SHP77 (cell line): ENCODE data around the gene AGMAT.
"Not testable (repeated sequence)": the region's sequence is repeated elsewhere in the genome, so short reads cannot be mapped to it uniquely, and the experiment has no call there.

Experiments used
- DNase-seq, 2 experiments: peaks; one replicate each; lab custom pipeline; 2025; lab: John Stamatoyannopoulos, UW

Gene AGMAT

DNA sequence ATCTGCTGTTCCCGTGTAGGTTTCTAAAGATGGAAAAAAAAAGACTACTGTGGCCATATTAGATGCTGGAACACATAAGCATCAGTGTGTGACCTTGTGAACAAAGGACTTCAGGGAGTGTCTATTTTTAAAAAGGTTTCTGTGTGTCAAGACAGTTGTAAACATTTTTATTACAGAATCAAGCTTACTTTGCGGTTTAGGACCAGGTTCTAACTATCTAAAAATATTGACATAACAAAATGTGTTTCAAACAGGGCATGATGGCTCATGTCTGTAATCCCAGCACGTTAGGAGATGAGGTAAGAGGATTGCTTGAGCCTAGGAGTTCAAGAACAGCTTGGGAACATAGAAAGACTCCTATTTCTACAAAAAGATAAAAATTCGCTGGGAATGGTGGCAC lies 25.3 kb upstream of the AGMAT start:
- DNase-seq = no peak

DNA sequence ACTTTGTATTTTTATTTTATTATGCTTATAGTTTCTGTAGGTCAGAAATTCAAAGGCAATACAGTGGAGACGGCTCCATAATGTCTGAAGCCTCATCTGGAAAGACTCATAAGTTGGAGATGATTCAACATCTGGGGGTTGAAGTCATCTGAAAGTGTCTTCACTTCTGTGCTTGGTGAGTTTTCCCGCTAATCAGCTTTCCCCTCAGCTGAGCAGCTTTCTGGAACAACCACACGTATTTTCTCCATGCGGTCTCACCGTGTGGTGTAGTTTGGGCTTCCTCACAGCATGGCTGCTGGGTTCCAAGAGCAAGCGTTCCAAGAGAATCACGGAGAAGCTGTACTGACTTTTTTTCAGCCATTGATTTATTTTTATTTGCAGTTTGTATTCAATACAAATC lies 24.8 kb upstream of the AGMAT start:
- DNase-seq = no peak

DNA sequence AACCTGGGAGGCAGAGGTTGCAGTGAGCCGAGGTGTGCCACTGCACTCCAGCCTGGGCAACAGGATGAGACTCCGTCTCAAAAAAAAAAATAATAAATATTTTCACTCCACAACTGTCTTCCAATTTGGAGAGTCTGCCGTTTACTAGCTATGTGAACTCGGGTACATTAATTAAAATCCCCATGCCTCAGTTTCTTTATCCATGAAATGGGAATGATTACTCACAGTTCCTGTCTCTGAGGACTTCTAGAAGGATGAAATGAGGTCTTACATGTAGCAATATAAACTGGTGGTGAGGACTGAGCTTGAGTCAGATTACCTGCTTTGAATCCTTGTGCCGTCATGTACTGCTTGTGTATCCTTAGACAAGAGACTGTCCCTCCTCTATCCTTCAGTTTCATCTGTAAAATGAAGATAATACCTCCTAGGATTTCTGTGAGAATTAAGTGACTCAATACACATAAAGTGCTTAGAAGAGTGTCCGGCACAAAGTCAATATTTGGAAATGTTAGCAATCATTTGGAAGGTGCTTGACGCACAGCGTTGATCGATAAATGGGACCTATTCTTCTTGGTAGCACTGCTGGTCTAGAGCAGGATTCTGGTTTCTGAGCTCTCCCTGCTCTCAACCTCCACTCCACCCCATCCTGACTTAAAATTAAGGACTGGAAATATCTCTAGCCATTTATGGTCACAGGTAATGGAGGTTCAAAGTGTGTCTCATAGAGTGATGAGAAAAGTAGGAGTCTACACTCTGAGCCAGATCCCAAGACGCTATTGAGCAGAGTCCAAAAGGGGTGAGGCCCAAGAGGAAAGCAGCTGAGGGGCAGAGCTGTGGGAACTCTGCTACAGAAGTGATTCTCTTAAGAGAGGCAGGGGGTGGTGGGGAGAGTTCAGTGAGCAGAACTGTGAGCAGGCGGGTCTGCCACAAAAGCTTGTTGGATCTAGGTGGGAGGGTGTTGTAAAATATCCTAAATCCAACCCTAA lies 20.8 kb upstream of the AGMAT start:
- DNase-seq = no peak

GRCh38 chr1:15604400-15604799 lies 19.5 kb upstream of the AGMAT start:
- DNase-seq = not testable (repeated sequence)

DNA sequence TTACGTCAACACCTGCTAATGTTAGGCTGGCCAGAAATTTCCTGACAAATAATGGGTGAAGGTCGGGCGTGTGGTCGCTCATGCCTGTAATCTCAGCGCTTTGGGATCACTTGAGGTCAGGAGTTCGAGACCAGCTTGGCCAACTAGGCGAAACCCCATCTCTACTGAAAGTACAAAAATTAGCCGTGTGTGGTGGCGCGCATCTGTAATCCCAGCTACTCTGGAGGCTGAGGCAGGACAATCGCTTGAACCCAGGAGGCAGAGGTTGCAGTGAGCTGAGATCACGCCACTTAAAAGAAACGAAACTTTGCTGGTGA lies 19.1 kb upstream of the AGMAT start:
- not testable (repeated sequence) for DNase-seq

- peak; percentile 97 to 98 for DNase-seq
Observed at GRCh38 chr1:15603050-15603965, 18.5 kb upstream of the AGMAT start.

DNA sequence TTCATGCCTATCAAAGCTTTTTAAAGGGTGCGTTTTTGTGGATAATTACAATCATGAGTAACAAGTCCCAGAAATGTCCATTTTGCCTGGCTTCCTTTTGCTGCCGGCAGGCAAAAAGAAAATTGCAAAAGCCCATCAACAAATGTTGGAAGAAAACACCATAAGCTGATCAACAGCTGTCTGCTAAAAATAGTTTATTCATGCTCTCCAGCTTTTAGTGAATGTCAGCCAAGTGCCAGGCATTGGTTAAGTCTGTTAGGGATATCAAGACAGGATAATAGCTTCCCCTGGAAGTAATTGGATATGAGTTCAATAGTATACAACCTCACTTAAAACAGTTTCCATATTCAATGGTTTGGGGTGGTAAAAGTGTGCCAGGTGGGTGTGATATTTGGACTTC lies 13.6 kb upstream of the AGMAT start:
- DNase-seq = no peak

DNA sequence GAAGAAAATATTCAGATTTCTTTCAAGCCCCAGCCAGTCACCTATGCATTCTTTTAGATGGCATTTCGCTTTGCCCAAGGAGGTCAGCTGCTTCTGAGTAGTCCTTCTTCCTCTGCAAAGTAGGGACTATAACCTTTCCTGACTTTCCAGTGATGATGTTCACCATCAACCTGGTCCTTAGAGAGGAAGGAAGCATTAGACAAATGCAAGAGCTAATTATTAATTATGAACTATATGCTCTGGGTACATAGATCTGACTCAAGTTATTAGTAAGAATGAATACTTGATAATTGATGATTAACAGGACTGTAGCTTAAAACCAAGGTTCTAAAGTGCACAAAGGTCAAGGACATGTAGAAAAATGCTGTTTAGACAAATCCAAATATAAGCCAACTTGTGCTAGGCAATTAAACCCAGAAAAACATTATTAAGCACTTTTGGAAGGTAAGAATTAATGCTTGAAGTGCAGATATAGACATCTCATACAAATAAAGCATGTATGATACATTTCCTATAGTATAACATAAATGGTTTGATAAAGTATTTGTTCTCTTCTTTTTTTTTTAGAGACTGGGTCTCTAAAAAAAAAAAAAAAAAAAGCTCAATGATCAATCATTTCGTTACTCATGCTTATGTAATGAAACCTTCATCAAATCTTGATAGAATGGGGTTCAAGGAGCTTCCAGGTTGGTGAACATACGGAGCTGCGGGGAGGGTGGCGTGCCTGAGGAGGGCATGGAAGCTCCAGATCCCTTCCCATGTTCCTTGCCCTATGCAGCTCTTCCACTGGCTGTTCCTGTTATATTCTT lies 11.2 kb upstream of the AGMAT start:
- no peak for DNase-seq

GRCh38 chr1:15592285-15592684 lies 7.4 kb upstream of the AGMAT start:
- no peak for DNase-seq

GRCh38 chr1:15583016-15583706 lies 1.7 kb downstream of the AGMAT start:
- no peak for DNase-seq

GRCh38 chr1:15579683-15580047 lies 5.2 kb downstream of the AGMAT start:
- no peak for DNase-seq

DNA sequence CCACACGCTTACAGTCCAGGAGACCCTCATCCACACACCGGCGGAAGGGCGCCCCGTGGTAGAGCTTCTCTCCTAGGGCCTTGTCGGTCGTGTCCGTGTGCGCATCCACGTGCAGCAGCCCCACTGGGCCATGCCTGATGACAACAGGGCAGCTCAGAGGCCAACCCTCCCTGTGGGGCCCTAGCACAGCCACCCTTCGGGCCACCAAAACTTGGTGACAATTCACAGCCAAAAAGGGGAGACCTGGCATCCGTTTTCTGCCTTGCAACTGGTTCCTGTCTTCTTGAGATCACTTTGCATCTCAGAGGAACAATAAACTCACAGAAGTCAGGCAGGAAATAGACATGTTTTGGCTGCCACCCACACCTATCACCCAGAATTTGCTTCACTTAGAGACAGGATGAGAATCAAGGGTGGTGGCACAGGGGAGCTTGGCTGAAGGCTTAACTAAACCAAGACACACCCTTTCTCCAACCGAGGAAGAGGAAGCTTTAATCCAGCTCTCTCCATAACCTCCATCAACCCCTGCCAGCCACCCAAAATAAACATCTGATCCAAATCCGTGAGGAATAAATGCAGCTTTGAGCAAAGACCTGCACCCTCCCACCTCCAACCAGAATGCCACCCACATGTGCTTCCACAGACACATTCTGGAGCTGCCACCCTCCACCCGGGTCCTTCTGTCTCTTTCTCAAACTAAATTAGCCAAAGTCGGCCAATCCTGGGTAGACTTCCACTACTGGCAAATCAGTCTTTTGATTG lies 5.7 kb downstream of the AGMAT start:
- no peak for DNase-seq

DNA sequence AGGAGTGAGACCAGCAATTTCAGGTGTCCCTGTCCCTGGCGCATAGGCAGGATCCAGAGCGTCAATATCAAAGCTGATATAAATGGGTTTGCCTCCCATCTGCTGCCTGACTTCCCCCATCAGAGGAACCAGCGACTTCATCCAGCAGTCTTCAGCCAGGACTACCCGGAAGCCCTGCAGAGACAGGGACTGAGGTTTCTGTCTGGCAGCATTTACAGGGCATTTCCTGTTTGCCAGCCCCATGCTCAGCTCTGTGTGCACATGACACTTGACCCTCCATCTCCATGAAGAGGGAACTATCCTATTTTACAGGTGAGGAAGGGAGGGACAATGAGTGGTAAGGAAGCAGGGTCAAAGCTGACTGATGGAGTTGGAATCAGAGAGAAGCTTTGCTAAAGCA lies 7.2 kb downstream of the AGMAT start:
- DNase-seq = peak in 1 of 2 experiments; percentile 13

- no peak for DNase-seq
Observed at GRCh38 chr1:15575549-15576150, 9.2 kb downstream of the AGMAT start.

DNA sequence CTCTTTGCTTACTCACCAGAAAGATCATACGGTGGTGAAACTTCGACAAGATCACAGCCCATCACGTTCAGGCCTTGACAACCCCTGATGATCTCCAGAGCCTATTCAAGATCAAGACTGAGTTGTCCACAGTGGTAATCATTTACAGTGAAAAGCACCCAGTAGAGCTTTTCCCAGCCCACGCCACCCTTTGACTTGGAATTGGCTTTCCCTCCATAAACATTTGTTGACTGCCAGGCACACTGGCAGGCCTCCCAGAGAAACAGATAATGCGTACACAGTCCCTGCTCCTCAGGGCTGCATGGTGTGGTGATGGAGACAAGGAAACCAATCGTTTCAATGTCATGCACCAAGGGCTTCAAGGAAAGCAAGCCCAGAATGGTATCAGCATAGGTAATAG lies 10.1 kb downstream of the AGMAT start:
- DNase-seq = no peak

DNA sequence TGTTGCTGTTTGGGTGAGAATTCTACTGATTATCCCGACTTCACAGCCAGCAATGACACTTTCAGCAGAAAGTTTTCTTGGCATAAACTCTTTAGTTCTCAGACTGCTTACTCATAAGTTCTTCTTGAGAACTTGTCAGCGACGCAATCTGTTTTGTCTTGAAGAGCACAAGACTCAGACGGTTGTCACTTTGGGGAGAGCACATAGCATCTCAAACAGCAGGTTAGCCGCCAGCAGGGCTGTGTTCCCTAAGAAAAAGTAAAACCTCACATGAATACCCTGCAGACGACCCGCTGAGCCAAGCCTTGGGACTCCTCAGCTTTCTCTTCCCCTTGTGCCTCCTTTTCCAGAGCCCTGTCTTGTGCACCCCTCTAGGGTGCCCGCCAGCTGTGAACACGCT lies 11.4 kb downstream of the AGMAT start:
- no peak for DNase-seq

- DNase-seq = no peak
Observed at GRCh38 chr1:15571266-15571665, 13.6 kb downstream of the AGMAT start.

DNA sequence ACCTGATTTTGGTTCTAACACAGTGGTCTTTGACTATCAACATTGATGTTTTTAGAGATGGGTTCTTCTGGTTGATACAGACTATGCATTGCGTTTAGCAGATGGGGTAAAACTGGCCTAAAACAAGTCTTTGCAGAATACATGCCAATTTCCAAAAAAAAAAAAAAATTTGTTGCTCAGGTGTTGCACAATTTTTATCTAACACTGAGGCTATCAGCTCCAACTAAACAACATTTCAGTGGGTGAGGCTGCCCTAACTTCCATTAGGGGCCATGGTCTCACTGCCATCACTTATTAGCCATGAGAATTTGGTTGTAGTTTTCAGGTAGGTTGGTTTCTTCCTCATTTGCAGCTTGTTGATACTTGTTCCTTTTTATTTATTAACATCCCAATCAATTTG lies 14.0 kb downstream of the AGMAT start:
- DNase-seq = no peak

DNA sequence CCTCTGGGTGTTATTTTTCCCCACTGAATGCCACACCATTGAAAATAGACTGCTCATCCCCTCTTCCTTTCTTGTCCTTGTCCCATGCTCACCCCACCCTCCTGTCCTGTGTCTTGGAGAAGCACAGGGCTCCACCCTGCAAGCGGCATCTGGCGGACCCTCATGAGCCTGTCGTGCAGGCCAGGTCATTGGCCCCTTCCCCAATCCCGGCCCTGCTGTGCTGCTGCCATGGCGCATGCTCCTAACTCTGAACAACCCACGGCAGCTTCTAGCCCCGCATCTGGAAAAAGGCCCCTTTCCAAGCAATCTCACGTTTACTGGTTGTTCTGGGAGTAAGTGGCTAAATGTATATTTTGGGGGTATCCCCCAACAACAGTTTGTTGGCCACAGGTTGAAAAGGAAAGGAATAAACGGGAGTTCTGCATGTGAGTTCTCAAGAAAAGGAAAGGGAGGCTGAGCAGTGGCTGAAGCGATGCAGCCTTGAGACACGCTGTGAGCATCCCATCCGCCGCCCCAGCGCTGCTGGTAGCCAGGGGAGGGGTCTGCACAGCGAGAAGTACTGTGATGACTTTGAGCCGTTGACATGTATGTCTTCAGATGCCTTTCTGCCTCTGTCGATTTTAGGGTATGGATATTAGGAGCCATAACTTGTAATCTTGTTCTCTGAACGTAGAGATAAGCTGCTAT lies 16.3 kb downstream of the AGMAT start:
- DNase-seq = no peak
